HG02885 (cell line): Measurements from ENCODE around the gene PITPNC1.
"Not testable (repeated sequence)": the region's sequence is repeated elsewhere in the genome, so short reads cannot be mapped to it uniquely, and the experiment has no call there.

Source experiments
- ATAC-seq: cut with Tn5 transposase; IDR thresholded peaks from one replicate; pipeline ENCODE4 v1.9.1; 2021; ENCODE audit warnings: mild to moderate bottlenecking; ENCODE audit not compliant: unreplicated experiment, poor library complexity

The PITPNC1 gene

GRCh38 chr17:67500261-67500660, 123.2 kb downstream of the PITPNC1 start:
- ATAC-seq: no peak

- ATAC-seq: no peak
These were observed 123.7 kb downstream of the PITPNC1 start for GRCh38 chr17:67500677-67501300.

GRCh38 chr17:67502151-67502550, 125.1 kb downstream of the PITPNC1 start:
- no peak for ATAC-seq

- no peak for ATAC-seq
These were observed 126.1 kb downstream of the PITPNC1 start for GRCh38 chr17:67503184-67503583.

- ATAC-seq: no peak
These were observed 126.7 kb downstream of the PITPNC1 start for GRCh38 chr17:67503739-67504138.

- ATAC-seq: no peak
These were observed 127.1 kb downstream of the PITPNC1 start for GRCh38 chr17:67504182-67504581.

GRCh38 chr17:67506966-67507365, 129.9 kb downstream of the PITPNC1 start:
- ATAC-seq: no peak

- no peak for ATAC-seq
These were observed 132.6 kb downstream of the PITPNC1 start for GRCh38 chr17:67509390-67510287.

- ATAC-seq: no peak
These were observed 133.9 kb downstream of the PITPNC1 start for GRCh38 chr17:67511012-67511411.

GRCh38 chr17:67511804-67512203, 134.7 kb downstream of the PITPNC1 start:
- ATAC-seq: no peak

- no peak for ATAC-seq
These were observed 137.9 kb downstream of the PITPNC1 start for GRCh38 chr17:67514998-67515397.

GRCh38 chr17:67515490-67516083, 138.5 kb downstream of the PITPNC1 start:
- no peak for ATAC-seq

- not testable (repeated sequence) for ATAC-seq
These were observed 139.5 kb downstream of the PITPNC1 start for GRCh38 chr17:67516571-67516970.

- no peak for ATAC-seq
These were observed 140.2 kb downstream of the PITPNC1 start for GRCh38 chr17:67517325-67517724.

- no peak for ATAC-seq
These were observed 141.8 kb downstream of the PITPNC1 start for GRCh38 chr17:67518876-67519275.

- no peak for ATAC-seq
These were observed 142.7 kb downstream of the PITPNC1 start for GRCh38 chr17:67519801-67520251.

- no peak for ATAC-seq
These were observed 143.3 kb downstream of the PITPNC1 start for GRCh38 chr17:67520252-67520906.

- ATAC-seq: no peak
These were observed 144.1 kb downstream of the PITPNC1 start for GRCh38 chr17:67520916-67521774.

- ATAC-seq: no peak
These were observed 144.6 kb downstream of the PITPNC1 start for GRCh38 chr17:67521775-67522069.

- ATAC-seq: no peak
These were observed 146.0 kb downstream of the PITPNC1 start for GRCh38 chr17:67523101-67523500.
